Stimulated activated CD4-positive, alpha-beta T cell treated with anti-CD3 and anti-CD28 coated beads, TNF-alpha, amount 100 ng/mL, for 4 hours (primary cell): ENCODE data around the gene CDRT15.
"Not testable (repeated sequence)": the region's sequence is repeated elsewhere in the genome, so short reads cannot be mapped to it uniquely, and the experiment has no call there.

ENCODE experiments used
- DNase-seq, 3 experiments: peaks; one replicate each; pipeline ENCODE4 v3.0.0-alpha.2; 2020; ENCODE audit warnings: low read depth in 3 of 3

The CDRT15 gene

DNA sequence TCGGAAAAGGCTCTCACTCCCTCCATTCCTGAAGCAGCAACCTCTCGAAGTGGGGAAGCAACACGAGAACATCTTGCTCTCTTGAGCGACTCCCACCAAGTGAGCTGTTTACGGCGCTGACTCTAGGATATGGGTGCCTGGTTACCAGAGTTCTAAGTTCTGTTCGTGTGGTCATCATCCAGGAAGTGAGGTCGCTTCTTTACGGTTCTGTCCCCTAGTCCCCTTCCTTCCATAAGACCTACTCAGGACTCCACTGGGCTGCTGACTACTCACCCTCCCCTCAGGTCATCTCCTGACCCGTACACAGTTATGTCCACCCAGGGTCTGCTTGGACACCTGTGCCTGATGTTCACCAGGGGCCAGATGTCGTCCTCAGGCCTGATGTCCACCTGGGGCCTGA is at the start of gene CDRT15:
CDRT15 (minus strand) TSS at position 101 of the 400 bp plus-strand sequence; CDS start at position 72, 29 bp downstream.
- DNase-seq = not testable (repeated sequence)

DNA sequence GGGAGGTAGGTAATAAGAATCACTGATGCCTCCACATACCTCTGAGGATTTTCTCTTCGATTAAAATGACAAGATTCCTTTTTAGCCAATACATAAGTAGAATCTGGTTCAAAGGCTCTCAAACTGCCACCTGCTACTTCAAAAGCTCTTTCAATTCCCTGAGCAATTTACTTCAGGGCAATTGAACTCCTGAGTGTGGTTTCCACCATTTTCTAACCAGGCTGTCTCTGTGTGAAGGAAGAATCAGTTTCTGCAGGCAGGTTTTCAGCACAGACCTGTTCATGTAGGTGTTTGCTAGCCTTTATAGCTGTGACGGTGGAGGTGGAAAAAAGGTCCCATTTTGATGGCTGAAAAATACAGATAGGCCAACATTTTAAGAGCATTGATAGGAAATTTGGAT is 46.1 kb upstream of the CDRT15 start:
- DNase-seq = no peak

DNA sequence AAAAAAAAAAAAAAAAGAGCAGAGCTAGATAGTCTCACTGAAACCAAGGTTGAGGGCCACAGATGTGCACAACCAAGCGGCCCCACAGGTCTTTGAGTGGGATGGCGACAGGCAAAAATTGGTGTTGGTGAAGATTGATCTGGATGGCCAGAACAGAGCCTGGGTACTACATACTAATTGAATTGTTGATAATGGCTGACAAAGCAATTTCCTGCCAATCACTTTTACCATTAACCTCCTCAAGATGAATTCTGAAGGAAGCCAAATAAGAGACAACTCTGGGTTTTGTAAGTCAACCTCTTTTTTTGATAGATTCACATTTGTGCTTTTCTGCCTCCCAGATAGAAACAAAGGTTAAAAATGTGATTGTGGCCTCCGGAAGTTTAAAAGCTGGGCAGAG is 44.9 kb upstream of the CDRT15 start:
- no peak for DNase-seq

GRCh38 chr17:14276535-14277250 is 40.0 kb upstream of the CDRT15 start:
- no peak for DNase-seq

DNA sequence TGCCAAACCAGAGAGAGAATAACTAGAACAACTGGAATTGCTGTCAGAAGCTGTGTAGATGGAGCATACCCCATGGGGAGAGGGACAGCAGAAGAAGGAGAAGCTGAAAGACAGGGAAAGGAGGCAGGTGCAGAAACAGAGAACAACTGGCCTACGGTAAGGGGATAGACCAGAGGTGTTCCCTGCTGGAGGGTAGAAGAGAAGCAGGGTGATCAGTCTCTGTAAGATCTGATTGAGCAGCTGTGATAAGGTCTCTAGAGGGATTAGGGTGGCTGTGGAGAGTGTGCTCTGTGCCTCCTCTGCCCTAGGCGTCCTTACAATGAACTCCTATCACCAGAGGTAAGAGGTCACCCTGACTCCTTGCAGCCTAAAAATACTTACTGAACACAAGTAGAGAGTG is 33.8 kb upstream of the CDRT15 start:
- DNase-seq = no peak

- DNase-seq = no peak
These were observed 32.8 kb upstream of the CDRT15 start for GRCh38 chr17:14269473-14269872.

- peak in 1 of 3 experiments; percentile 1 for DNase-seq
These were observed 31.6 kb upstream of the CDRT15 start for GRCh38 chr17:14268264-14268663.

- no peak for DNase-seq
These were observed 24.7 kb upstream of the CDRT15 start for GRCh38 chr17:14261406-14261805.

GRCh38 chr17:14245629-14246028 is 9.0 kb upstream of the CDRT15 start:
- DNase-seq = no peak

GRCh38 chr17:14245002-14245401 is 8.3 kb upstream of the CDRT15 start:
- DNase-seq = no peak

GRCh38 chr17:14239271-14239670 is 2.6 kb upstream of the CDRT15 start:
- DNase-seq = not testable (repeated sequence)

- DNase-seq = not testable (repeated sequence)
These were observed 630 bp downstream of the CDRT15 start for GRCh38 chr17:14236032-14236431.

DNA sequence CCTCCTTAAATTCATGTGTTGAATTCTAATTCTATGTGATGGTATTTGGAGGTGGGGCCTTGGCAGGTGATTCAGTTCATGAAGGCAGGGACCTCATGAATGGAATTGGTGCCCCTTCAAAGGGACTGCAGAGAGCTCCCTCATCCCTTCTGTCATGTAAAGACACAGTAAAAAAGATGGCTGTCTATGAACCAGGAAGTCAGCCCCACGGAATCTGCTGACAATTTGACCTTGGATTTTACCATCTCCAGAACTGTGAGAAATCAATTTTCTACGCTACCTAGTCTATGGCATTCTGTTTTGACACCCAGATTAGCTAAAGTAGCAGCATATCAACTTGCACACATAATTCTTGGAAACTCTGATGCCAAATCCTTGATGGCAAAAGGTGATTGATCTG is 1.6 kb downstream of the CDRT15 start:
- not testable (repeated sequence) for DNase-seq

DNA sequence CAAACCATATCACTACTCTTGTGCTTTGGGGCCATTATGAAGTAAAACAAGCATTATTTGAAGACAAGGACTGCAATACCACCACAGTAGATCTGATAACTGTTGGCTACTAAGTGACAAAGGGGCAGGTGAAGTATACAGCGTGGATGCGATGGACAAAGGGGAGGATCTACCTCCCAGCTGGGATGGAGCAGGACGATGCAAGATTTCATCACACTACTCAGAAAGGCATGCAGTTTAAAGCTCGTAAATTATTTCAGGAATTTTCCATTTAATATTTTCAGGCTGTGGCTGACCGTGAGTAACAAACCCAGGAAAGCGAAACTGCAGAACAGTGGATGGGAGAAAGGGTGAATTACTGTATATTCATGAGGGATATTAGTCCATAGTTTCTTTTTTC is 5.5 kb downstream of the CDRT15 start:
- not testable (repeated sequence) for DNase-seq

DNA sequence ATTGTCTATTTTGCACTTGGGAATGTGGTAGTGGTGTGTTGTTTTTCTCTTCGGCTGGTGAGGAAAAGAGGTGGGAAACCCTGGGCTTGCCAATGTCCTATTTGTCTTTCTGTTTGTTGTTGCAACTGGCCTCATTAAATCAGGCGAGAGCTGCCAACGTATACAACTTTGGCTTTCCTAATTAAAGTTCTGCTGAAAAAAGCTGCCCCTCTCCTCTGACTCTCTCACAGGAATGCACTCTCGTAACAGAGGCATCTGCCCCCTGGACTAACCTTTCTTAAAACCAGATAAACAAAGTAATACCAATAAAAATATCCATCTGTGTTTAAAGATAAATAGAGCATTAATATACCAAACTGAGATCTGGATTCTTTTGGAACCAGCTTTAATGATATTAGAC is 7.8 kb downstream of the CDRT15 start:
- DNase-seq = no peak

DNA sequence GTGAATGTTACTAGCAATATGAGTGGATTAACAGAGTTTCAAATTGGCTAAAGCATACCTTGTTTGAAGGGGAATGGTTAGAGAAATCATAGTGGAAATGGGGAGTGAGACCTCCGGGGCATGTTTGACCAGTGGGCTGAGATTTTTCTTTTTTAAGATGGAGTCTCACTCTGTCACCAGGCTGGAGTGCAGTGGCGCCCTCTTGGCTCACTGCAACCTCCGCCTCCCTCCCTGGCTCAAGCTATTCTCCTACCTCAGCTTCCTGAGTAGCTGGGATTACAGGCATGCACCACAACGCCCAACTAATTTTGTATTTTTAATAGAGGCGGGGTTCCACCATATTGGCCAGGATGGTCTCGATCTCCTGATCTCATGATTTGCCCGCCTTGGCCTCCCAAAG is 9.6 kb downstream of the CDRT15 start:
- no peak for DNase-seq

DNA sequence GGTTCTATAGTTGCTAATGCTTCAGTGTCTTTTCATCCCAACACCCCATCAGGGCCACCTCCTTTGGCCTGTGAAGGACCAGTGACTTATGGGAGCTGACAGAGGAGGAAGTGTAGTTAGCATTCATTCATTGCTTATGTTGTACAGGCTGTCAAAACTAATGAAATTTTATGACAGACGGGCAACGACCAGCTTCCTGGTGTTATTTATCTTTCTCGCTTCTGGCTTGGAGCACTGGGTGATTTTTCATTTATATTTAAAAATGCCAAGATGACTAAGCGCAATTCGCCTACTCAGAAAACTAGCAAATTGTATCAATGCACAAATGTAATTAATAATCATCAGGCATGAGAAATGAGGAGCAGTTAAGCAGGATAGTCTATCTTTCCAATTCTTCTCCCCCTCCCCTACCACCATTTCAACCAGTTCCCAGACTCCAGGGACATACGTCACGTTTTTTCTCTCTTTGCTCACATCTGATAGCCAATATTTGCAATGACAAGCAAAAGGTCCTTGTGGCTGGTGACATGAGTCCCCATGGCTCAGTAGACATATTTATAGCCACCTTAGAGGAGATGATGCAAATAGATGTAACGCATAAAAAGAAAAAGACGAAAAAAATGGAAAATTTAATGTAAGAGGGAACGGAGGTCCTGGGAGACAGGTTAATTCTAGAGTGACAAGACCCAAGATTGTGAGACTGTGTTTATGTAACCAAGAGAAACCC is 11.2 kb downstream of the CDRT15 start:
- no peak for DNase-seq

DNA sequence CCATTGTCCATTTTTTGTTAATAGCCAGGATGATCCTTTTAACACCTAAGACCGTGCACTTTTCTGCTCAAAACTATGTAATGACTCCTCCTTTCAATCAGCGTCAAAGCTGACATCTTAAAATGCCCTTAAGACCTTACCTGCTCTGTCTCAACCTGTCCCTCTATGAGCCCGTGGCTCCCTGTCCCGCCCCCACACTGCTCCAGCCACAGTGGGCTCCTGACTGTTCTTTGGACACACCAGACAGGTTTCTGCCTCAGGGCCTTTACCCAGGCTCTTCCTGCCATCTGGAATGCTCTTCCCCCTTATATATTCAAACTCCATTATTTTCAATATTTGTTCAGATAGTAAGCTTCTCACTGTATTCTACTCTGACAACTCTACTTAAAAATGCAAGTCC is 14.1 kb downstream of the CDRT15 start:
- DNase-seq = no peak

GRCh38 chr17:14214271-14214670 is 22.4 kb downstream of the CDRT15 start:
- no peak for DNase-seq

- DNase-seq = no peak
These were observed 24.3 kb downstream of the CDRT15 start for GRCh38 chr17:14212401-14212800.

- no peak for DNase-seq
These were observed 24.9 kb downstream of the CDRT15 start for GRCh38 chr17:14211801-14212200.

GRCh38 chr17:14211246-14211645 is 25.4 kb downstream of the CDRT15 start:
- DNase-seq = no peak

- DNase-seq = no peak
These were observed 27.4 kb downstream of the CDRT15 start for GRCh38 chr17:14209215-14209614.
